OCI-LY1 (cell line): Measurements from ENCODE around the gene APEX1.

Source experiments
- H2AFZ ChIP-seq: fragments of 200-600 bp; sonication (generic), shearing (Covaris generic); 2 replicates; pipeline ENCODE4 v1.6.0; 2014; ENCODE audit warnings: antibody characterized with exemption, mild to moderate bottlenecking, low read length
- H3F3A ChIP-seq: fragments of 200-600 bp; sonication (generic), shearing (Covaris generic); 2 replicates; pipeline ENCODE4 v1.6.0; 2014; ENCODE audit warnings: mild to moderate bottlenecking, antibody characterized with exemption, low read length, moderate library complexity; ENCODE audit not compliant: insufficient read depth
- H3K27ac ChIP-seq: fragments of 200-600 bp; sonication (generic); 2 replicates; pipeline ENCODE4 v1.5.1; 2014; ENCODE audit warnings: low read length, mixed run types, mild to moderate bottlenecking, low read depth; ENCODE audit not compliant: poor library complexity, severe bottlenecking
- H3K27me3 ChIP-seq: fragments of 200-600 bp; sonication (generic); 2 replicates; pipeline ENCODE4 v1.6.0; 2014; ENCODE audit warnings: antibody characterized with exemption, mild to moderate bottlenecking, low read length, moderate library complexity; ENCODE audit not compliant: insufficient read depth
- H3K36me3 ChIP-seq: fragments of 200-600 bp; sonication (generic); 2 replicates; pipeline ENCODE4 v1.6.1; 2014; ENCODE audit warnings: mild to moderate bottlenecking, antibody characterized with exemption, low read length, moderate library complexity, mixed read lengths; ENCODE audit not compliant: insufficient read depth
- H3K4me1 ChIP-seq: fragments of 200-600 bp; sonication (generic); 2 replicates; pipeline ENCODE4 v1.5.1; 2014; ENCODE audit warnings: mild to moderate bottlenecking, low read length, moderate library complexity; ENCODE audit not compliant: insufficient read depth, severe bottlenecking
- H3K4me2 ChIP-seq: fragments of 200-600 bp; sonication (generic), shearing (Covaris generic); 2 replicates; pipeline ENCODE4 v1.6.1; 2014; ENCODE audit warnings: low read length
- H3K4me3 ChIP-seq: fragments of 200-600 bp; sonication (generic); 2 replicates; pipeline ENCODE4 v1.5.1; 2014; ENCODE audit warnings: low read length, low read depth, mild to moderate bottlenecking, mixed read lengths; ENCODE audit not compliant: poor library complexity, severe bottlenecking
- H3K79me2 ChIP-seq: fragments of 200-600 bp; shearing (Covaris generic); 2 replicates; pipeline ENCODE4 v1.6.1; 2016; ENCODE audit warnings: mixed run types, low read length, mixed read lengths; ENCODE audit not compliant: insufficient read depth
- H3K9ac ChIP-seq: fragments of 200-600 bp; sonication (generic), shearing (Covaris generic); 2 replicates; pipeline ENCODE4 v1.6.1; 2014; ENCODE audit warnings: mild to moderate bottlenecking, low read length, mixed read lengths
- H3K9me2 ChIP-seq: fragments of 200-600 bp; sonication (generic), shearing (Covaris generic); 2 replicates; pipeline ENCODE4 v1.6.1; 2014; ENCODE audit warnings: low read depth, mild to moderate bottlenecking, low read length, mixed read lengths
- H3K9me3 ChIP-seq: fragments of 200-600 bp; shearing (Covaris generic); 2 replicates; pipeline ENCODE4 v1.6.1; 2014; ENCODE audit warnings: low read length, mixed read lengths
- H4K20me1 ChIP-seq: fragments of 200-600 bp; sonication (generic), shearing (Covaris generic); 2 replicates; pipeline ENCODE4 v1.6.0; 2016; ENCODE audit warnings: mild to moderate bottlenecking, low read length; ENCODE audit not compliant: insufficient read depth
- CTCF ChIP-seq: fragments of 200-600 bp; sonication (generic), shearing (Covaris generic); IDR thresholded peaks from 2 replicates; pipeline ENCODE4 v1.5.1; 2017; ENCODE audit warnings: mild to moderate bottlenecking, antibody characterized with exemption, low read length, moderate library complexity, mixed read lengths
- EZH2 ChIP-seq: fragments of 200-600 bp; sonication (generic), shearing (Covaris generic); IDR thresholded peaks from 2 replicates; pipeline ENCODE4 v1.8.0; 2017; ENCODE audit warnings: borderline replicate concordance, mixed run types, mild to moderate bottlenecking, antibody characterized with exemption, low read length, moderate library complexity, mixed read lengths

Gene APEX1

DNA sequence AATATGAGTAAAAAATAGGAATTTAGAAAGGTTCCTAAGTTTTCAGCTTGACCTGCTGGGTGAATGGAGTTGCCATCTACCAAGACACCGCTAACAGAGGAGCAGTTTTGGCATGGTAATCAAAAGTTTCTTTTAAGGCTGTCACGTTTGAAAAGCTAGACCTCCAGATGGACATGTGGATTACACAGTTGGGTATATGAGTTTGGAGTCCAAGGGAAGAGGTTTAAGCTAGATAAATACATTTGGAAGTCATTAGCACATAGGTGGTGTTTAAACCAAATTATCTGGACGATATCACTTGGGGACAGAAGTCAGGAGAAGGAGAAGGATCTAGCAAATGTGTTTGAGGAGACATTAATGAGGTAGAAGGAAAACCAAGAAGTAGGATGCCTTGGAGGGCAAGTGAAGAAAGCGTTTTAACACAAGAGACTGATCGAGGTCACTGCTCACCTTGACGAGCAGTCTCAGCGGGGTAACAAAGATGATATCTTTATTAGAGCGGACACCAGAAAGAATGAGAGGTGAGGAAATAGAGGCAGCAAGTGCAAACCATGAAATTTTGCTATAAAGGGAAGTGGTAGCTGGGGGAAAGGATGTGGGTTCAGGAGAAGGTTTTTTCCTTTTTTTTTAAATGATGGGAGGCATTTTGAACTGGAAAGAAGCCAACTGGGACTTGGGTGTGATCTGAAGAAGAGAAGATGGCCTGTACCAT lies 31.8 kb downstream of the APEX1 start:
- Histone ChIP-seq H3K36me3 (no peaks in the 10 kb centered on the region), H3F3A (no peaks in the 10 kb centered on the region), H3K9ac (no peak overlapping the region), H2AFZ (no peak overlapping the region), H3K27ac (no peak overlapping the region), H3K4me2 (no peak overlapping the region), H3K79me2 (no peaks in the 10 kb centered on the region), H4K20me1 (no peaks in the 10 kb centered on the region), H3K9me3 (no peaks in the 10 kb centered on the region), H3K9me2 (no peaks in the 10 kb centered on the region), H3K27me3 (no peaks in the 10 kb centered on the region), H3K4me1 (no peaks in the 10 kb centered on the region), H3K4me3 (no peak overlapping the region)
- TF ChIP-seq EZH2 (no peak), CTCF (no peak)

DNA sequence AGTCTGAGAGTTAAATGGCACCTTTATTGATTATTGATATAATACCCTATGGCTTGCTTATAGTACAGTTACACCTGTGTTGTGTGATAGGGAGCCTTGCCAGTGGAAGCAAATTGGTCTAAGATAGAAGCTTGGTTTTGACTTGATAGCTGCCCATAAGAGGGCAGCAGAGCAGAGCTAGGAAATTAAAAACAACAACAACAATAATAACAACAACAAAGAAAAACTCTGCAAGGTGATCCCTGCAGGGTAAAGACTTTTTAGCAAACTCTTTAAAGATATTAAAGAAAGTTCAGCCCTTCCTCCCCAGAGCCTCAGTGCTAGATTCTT lies 32.3 kb downstream of the APEX1 start:
- no peak for TF ChIP-seq EZH2
- TF ChIP-seq CTCF = no peak
- Histone ChIP-seq H3K79me2 (no peaks in the 10 kb centered on the region), H4K20me1 (no peaks in the 10 kb centered on the region), H3K9ac (no peak overlapping the region), H3K36me3 (no peaks in the 10 kb centered on the region), H3F3A (no peaks in the 10 kb centered on the region), H3K27ac (no peak overlapping the region), H3K9me3 (no peaks in the 10 kb centered on the region), H2AFZ (no peak overlapping the region), H3K4me1 (no peaks in the 10 kb centered on the region), H3K9me2 (no peaks in the 10 kb centered on the region), H3K4me3 (no peak overlapping the region), H3K4me2 (no peak overlapping the region), H3K27me3 (no peaks in the 10 kb centered on the region)

DNA sequence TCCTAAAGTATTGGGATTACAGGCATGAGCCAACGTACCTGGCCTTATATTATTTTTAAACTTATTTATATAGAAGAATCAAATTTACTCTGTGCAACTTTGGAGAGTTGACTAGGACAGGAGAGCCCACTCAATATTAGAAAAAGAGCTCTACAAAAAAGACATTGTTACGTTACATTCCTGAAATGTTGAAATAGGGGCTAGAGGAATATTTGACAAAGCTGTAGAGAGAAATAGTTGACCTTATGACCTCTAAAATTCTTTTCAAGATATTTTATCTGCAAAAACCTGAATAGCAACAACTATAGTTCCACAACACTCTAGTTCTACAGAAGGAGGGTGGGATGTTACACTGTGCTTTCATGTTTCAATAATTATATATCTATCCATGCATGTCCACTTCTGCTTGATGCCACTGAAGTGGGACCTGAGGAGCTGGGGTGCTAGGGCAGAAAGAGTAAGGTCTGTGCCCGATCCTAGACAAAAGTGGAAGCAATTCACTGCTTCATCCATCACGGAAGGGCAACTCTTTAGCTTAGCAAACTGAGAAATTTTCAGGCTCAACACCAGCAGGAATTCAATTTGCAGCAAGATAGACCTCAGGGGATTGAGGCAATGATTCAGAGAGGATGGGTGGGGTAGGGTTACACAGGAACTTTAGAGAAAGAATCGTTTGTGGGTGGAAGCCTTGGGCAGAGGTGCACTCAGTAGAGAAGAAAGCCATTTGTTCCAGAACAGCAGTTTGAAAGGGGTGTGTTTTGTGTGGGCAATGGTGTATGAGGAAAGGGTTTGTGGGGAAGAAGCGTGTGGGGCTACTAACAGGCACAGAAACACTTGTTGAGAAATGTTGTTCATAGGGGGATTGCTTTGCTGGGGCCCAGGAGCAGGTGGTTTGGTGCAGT lies 34.3 kb downstream of the APEX1 start:
- H3K9ac ChIP-seq = no peak overlapping the region
- H3K36me3 ChIP-seq = no peaks in the 10 kb centered on the region
- TF ChIP-seq CTCF (no peak), EZH2 (no peak)
- H2AFZ ChIP-seq = no peak overlapping the region
- no peaks in the 10 kb centered on the region for H3K9me2 ChIP-seq
- no peaks in the 10 kb centered on the region for H3F3A ChIP-seq
- no peak overlapping the region for H3K4me3 ChIP-seq
- H3K27ac ChIP-seq = no peak overlapping the region
- no peak overlapping the region for H3K4me2 ChIP-seq
- no peaks in the 10 kb centered on the region for H3K4me1 ChIP-seq
- no peaks in the 10 kb centered on the region for H3K27me3 ChIP-seq
- H3K9me3 ChIP-seq = no peaks in the 10 kb centered on the region
- no peaks in the 10 kb centered on the region for H4K20me1 ChIP-seq
- no peaks in the 10 kb centered on the region for H3K79me2 ChIP-seq
